ENCODE measurements around the gene LRMDA. TPM values are rescaled to one million over a fixed set of nuclear protein-coding genes. Genes with fewer than 3 reads are reported as not detected.

The LRMDA gene
- total RNA-seq, 1 donor from 2014 or later: 19.4 TPM

Small RNA genes within 50 kb of the gene (microRNA-seq; reads per million reads assigned to microRNA genes)
- gene MIR606 (ENCODE audit: unreplicated experiment): not detected

Other genes with a start within 250 kb of the LRMDA start
- gene VDAC2, start 220.8 kb upstream of the LRMDA start, total RNA-seq (ENCODE audit: unreplicated experiment): 178 TPM
- 8.9 TPM for gene COMTD1, start 195.7 kb upstream of the LRMDA start, total RNA-seq (ENCODE audit: unreplicated experiment)
- gene ZNF503, start 29.9 kb upstream of the LRMDA start, total RNA-seq (ENCODE audit: unreplicated experiment): 8.9 TPM